Measurements from ENCODE around the gene RNF31. TPM values are rescaled to one million over a fixed set of nuclear protein-coding genes. Genes with fewer than 3 reads are reported as not detected.

The RNF31 gene
- total RNA-seq, 8 experiments from 2014 or later, result 35.0 to 79.5 (median 46.3) TPM

DNA sequence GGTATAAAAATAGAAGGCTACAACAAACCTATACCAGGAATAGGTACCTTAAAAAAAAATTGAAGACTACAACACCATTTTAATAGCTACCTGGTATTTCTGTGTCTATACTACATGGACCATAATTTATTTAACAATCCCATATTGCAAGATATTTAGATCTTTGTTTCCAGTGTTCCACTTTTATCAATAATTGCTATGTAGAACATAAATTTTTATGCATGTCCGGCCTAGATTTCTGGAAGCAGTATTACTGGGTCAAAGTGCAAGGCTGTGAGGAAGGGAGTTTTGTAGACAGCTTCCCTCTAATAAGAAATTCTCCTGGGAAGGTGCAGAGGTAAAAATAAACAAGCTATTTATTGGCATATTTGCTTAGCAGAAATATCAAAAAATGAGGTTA, 36.8 kb upstream of the RNF31 start:
- Histone ChIP-seq H3K4me1 (replicated peaks in 1 of 2) (no peaks in the 10 kb centered on the region), H3K4me3 (no peak overlapping the region), H3K27ac (no peak overlapping the region)
- WGBS, 10 experiments, result 86 to 100% (median 94%) methylated on average over 1 of the region's 1 CpG; no CpG with 5 or more reads in 2 of the 10 experiments
- ATAC-seq (replicated peaks in 6 of 8), result no peak
- in situ Hi-C loops (cut with MboI; ENCODE audit: low pct_unique_long_range_greater_than_20kb in 2 of 9, low sequenced_read_pairs in 9 of 9, unreplicated experiment in 9 of 9), result no loop called here

DNA sequence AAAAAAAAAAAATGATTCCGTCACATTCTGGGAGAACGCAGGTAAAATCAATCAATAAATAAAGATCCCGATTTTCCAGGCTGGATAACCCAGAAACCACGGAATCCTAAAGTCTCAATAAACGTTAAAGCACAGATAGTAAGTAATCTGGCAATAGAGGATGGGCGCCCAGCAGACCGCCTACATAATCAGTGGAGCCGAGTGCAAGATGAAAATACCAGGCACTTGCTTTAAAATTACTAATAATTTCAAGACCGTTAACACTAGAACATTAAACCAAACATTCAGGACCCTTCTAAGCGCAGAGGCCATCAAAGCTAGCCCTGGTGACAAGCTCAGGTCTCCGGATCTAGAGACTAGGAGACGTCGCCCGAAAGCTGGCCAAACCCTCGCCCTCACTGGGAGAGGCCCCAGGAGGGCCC, 33.9 kb upstream of the RNF31 start:
- in situ Hi-C loops (cut with MboI; ENCODE audit: low pct_unique_long_range_greater_than_20kb in 2 of 9, low sequenced_read_pairs in 9 of 9, unreplicated experiment in 9 of 9), result no loop called here
- H3K4me3 ChIP-seq, result peak overlapping the region; percentile 43 to 64 (median 58)
- peak in 1 of 8 experiments; percentile 0 for ATAC-seq (replicated peaks in 6 of 8)
- WGBS, 10 experiments, result 0 to 18% (median 6%) methylated on average over 1 to 12 of the region's 15 CpGs; no CpG with 5 or more reads in 2 of the 10 experiments
- peaks cover 6 to 8% of the 10 kb centered on the region in 2 donors for H3K4me1 ChIP-seq (replicated peaks in 1 of 2)
- peak overlapping the region; percentile 92 to 97 for H3K27ac ChIP-seq

DNA sequence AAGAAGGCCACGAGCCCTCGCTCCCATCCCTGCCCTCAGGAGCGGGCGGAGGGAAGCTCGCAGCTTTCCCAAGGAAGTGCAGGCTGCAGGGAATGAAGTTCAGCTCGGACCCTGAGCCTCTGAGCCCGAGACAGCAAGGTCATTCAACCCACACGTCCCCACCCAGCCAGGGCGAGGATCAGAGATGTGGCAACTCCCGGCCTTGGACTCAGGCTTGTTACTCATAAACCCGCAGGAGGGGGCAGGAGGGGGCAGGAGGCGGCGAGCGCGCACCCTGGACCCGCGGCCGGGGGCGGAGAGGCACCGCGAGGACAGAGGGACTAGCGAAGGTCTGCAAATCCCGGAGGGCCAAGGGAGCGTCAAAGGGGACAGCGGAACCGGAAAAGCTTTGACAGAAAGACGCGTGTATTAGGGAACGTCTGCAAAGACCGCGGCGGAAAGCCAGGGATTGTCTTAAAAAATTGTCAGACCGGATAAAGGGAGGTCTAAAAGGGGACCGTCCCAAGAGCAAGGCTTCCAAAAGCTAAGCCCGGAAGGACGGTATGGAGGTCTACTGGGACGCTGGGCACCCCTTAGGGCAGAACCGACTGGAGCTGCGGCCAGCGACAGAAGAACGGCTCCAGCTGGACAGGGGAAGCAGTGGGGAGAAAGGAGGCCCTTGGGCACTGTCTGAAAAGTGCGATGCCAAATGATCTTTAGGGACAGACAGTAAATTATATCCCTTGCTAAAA, 33.3 kb upstream of the RNF31 start:
- 0 to 1% (median 0%) methylated on average over 1 to 25 of the region's 42 CpGs; no CpG with 5 or more reads in 5 of the 10 experiments for WGBS, 10 experiments
- peak; percentile 30 to 56 (median 50) for ATAC-seq (replicated peaks in 6 of 8)
- in situ Hi-C loops (cut with MboI; ENCODE audit: low pct_unique_long_range_greater_than_20kb in 2 of 9, low sequenced_read_pairs in 9 of 9, unreplicated experiment in 9 of 9), result no loop called here

DNA sequence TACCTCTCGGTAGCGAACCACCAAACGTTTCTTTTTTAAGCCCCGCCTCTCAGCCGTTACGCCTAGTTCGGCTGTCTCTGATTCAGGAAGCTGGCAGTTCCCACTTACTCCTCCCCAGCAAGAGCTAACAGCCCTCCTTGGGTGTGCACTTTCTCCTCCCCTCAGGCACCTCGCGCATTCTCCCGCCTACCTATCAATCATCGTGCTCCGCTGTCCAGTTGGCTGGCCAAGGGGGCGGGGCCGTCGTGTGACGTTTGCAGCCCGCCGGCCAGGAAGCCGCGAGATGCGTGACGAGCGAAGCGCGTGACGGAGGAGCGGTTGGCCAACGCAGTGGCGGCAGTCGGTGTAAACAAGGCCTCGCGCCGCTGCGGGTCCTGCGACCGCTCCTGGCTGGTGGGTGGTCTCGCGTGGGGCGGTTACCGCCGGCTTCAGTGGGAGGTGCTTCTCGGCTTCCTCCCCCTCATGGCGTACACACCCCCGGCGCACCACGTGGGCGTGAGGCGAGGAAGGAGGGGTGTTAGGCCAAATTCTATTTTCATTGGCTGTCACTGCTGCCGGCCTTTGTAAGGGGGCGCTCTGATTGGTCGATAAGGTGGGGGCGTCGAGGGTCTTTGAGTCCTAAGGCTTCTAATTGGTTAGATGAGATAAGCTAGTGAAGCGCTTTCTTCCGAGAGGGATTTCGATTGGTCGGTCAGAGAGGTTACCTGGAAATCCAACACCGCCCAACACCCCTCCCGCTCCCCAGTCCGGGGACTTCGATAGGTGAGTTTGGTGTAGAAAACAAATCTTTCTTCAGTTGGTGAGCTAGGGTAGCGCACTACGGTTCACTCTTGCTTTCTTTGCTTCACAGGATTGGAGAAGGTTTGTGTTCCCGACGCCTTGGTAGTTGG, 32.5 kb upstream of the RNF31 start, which contains the start of the genes DCAF11 and NRL:
Gene DCAF11 (plus strand): TSS at position 246 of the 890 bp plus-strand sequence. CDS start 818 bp downstream, outside the sequence.
Gene NRL (minus strand): TSS at position 418 of the 890 bp plus-strand sequence. CDS start 32,101 bp downstream, outside the sequence.
- Histone ChIP-seq H3K27ac (peak within 1 kb of the TSS; percentile 92 to 97), H3K4me3 (peak within 1 kb of the TSS; percentile 43 to 64 (median 58)), H3K4me1 (replicated peaks in 1 of 2) (peaks cover 6 to 8% of the 10 kb centered on the region in 2 donors)
- WGBS, 10 experiments, result 0 to 3% (median 0%) methylated on average over 3 to 35 of the region's 65 CpGs; no CpG with 5 or more reads in 1 of the 10 experiments
- in situ Hi-C loops (cut with MboI; ENCODE audit: low pct_unique_long_range_greater_than_20kb in 2 of 9, low sequenced_read_pairs in 9 of 9, unreplicated experiment in 9 of 9), result no loop called here
- ATAC-seq (replicated peaks in 6 of 8), result peak; percentile 81 to 88 (median 84)

More for the DNA sequence above, 33.3 kb upstream of the RNF31 start:
- peaks cover 6 to 8% of the 10 kb centered on the region in 2 donors for H3K4me1 ChIP-seq (replicated peaks in 1 of 2)
- H3K27ac ChIP-seq, result peak overlapping the region; percentile 92 to 97
- peak overlapping the region; percentile 43 to 64 (median 58) for H3K4me3 ChIP-seq

DNA sequence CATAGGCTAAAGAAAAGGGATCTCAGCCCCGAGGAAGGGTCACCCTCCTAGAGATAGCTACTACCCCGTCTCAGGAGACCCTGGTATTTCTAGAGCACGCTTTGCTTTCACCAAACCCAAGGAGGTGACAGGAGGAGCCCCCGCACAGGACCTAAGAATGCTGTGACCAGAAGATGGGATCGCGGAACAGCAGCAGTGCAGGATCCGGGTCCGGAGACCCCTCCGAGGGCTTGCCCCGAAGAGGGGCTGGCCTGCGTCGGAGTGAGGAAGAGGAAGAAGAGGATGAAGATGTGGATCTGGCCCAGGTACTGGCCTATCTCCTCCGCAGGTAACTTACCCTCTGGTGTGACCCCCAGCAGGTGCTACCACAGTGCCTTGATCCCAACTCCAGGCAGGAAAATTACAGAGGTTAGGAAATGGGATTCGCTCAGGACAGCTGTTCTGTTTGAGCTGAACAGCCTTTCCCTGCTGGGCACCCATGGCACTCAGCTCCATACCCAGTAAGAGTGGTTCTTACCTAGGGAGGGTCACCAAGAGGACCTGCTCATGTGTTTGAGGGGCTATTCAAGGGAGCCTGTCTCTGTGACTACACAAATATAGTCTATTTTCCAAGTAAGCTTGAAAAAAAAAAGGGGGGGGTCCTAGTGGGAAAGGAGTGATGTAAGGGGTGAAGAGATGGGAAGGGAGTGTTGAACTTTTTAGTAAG, 31.7 kb upstream of the RNF31 start:
- ATAC-seq (replicated peaks in 6 of 8), result no peak
- in situ Hi-C loops (cut with MboI; ENCODE audit: low pct_unique_long_range_greater_than_20kb in 2 of 9, low sequenced_read_pairs in 9 of 9, unreplicated experiment in 9 of 9), result no loop called here
- Histone ChIP-seq H3K4me1 (replicated peaks in 1 of 2) (peaks cover 6 to 8% of the 10 kb centered on the region in 2 donors), H3K4me3 (peak overlapping the region; percentile 43 to 64 (median 58)), H3K27ac (peak overlapping the region in 1 of 2 donors; percentile 20)
- 0 to 7% (median 0%) methylated on average over 2 to 11 of the region's 14 CpGs; no CpG with 5 or more reads in 4 of the 10 experiments for WGBS, 10 experiments

DNA sequence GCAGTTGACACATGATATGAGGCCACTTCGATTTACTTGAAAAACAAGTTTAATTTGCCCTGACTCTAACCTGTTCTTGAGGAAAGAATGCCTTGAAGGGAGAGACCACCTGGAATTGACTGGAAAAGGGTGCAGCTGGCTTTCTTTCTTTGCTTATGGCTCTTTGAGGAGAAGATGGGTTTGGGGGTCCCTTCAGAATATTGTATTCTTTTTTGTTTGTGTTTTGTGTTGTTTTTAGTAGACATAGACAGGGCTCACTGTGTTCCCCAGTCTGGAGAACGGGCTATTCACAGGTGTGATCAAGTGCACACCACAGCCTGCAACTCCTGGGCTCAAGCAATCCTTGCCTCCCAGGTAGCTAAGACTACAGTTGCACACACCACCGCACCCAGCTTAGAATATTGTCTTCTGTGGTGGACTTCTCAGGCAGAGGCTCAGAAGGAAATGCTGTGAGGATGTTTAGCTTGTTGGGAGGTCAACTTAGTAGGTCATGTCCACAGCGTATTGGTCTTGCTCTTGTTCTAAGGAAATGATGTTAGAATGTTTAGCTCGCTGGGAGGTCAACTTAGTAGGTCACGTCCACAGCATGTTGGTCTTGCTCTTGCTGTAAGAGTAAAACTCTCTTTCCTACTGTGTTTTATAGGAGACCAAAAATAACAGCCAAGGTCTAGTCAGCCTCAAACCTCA, 31.0 kb upstream of the RNF31 start:
- in situ Hi-C loops (cut with MboI; ENCODE audit: low pct_unique_long_range_greater_than_20kb in 2 of 9, low sequenced_read_pairs in 9 of 9, unreplicated experiment in 9 of 9), result no loop called here
- H3K27ac ChIP-seq, result no peak overlapping the region
- WGBS, 10 experiments, result 67 to 100% (median 91%) methylated on average over 1 to 6 of the region's 6 CpGs; no CpG with 5 or more reads in 4 of the 10 experiments
- ATAC-seq (replicated peaks in 6 of 8), result no peak
- H3K4me1 ChIP-seq (replicated peaks in 1 of 2), result peaks cover 6 to 8% of the 10 kb centered on the region in 2 donors
- H3K4me3 ChIP-seq, result peak overlapping the region in 4 of 5 donors; percentile 43 to 64 (median 56)

DNA sequence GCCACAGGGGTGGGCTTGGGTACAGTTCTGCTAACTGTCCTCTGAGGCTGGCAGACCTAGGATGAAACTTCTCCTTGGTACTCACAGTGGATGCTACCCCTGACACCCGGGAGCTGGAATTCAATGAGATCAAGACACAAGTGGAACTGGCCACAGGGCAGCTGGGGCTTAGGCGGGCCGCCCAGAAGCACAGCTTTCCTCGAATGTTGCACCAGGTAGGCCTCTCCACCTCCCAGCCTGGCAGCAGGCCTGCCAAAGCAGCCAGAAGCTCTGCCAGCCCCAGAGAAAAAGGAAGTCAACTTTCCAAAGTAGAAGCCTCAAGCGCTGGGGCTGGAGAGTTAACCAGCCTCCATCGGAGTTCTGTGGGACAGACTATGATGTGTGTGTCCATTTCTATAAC, 30.1 kb upstream of the RNF31 start:
- peaks cover 6 to 8% of the 10 kb centered on the region in 2 donors for H3K4me1 ChIP-seq (replicated peaks in 1 of 2)
- WGBS, 10 experiments, result 80 to 100% (median 87%) methylated on average over 1 to 6 of the region's 6 CpGs; no CpG with 5 or more reads in 5 of the 10 experiments
- no peak for ATAC-seq (replicated peaks in 6 of 8)
- H3K4me3 ChIP-seq, result no peak overlapping the region
- no peak overlapping the region for H3K27ac ChIP-seq
- in situ Hi-C loops (cut with MboI; ENCODE audit: low pct_unique_long_range_greater_than_20kb in 2 of 9, low sequenced_read_pairs in 9 of 9, unreplicated experiment in 9 of 9), result no loop called here

DNA sequence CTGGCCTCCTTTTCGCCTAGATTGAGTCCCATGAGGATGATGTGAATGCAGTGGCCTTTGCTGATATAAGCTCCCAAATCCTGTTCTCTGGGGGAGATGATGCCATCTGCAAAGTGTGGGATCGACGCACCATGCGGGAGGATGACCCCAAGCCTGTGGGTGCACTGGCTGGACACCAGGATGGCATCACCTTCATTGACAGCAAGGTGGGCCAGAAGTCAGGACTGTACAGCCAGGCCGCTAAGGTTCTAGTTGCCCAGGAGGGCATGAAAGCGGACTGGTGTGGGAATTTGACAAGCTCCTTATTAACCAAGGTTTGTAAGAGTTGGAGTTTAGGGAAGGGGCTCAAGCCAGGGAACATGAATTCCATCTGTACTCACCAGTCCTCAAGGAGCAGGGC, 27.6 kb upstream of the RNF31 start:
- in situ Hi-C loops (cut with MboI; ENCODE audit: low pct_unique_long_range_greater_than_20kb in 2 of 9, low sequenced_read_pairs in 9 of 9, unreplicated experiment in 9 of 9), result no loop called here
- WGBS, 10 experiments, result 80 to 100% (median 96%) methylated on average over 1 to 6 of the region's 6 CpGs; no CpG with 5 or more reads in 1 of the 10 experiments
- Histone ChIP-seq H3K27ac (no peak overlapping the region), H3K4me1 (replicated peaks in 1 of 2) (peaks cover 6 to 8% of the 10 kb centered on the region in 2 donors), H3K4me3 (no peak overlapping the region)
- no peak for ATAC-seq (replicated peaks in 6 of 8)

DNA sequence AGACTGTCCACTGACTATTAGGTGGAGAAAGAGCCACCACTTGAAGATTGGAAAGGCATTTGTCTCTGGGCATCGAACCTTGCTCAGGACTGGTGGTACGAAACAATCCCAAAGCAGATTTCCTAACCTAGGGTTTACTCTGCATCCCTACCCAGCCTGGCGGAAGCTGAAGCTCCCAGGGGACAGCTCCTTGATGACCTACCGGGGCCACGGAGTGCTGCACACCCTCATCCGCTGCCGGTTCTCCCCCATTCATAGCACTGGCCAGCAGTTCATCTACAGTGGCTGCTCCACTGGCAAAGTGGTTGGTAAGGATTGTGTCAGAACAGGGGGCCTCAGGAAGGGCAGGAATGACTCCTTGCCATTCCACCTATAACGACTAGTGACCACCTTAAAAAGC, 26.1 kb upstream of the RNF31 start:
- no peak for ATAC-seq (replicated peaks in 6 of 8)
- in situ Hi-C loops (cut with MboI; ENCODE audit: low pct_unique_long_range_greater_than_20kb in 2 of 9, low sequenced_read_pairs in 9 of 9, unreplicated experiment in 9 of 9), result no loop called here
- 80 to 100% (median 95%) methylated on average over 1 to 8 of the region's 8 CpGs; no CpG with 5 or more reads in 1 of the 10 experiments for WGBS, 10 experiments

DNA sequence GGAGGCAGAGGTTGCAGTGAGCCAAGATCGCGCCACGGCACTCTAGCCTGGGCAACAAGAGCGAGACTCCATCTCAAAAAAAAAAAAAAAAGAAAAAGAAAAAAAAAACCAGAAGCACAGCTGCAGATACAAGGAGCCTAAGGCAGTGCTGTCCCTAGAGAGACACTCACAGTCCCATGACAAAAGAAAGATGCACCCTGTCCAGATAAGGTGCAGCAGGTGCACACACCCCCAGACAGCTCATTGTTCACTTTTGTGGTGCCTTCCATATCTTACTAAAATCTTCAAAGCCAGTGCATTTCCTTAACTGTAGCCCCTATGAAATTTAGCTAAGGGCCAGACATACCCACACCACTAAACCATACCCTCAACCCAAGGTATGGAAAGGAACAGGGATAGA, 24.9 kb upstream of the RNF31 start:
- WGBS, 10 experiments, result 95 to 100% (median 96%) methylated on average over 4 of the region's 4 CpGs; no CpG with 5 or more reads in 6 of the 10 experiments
- in situ Hi-C loops (cut with MboI; ENCODE audit: low pct_unique_long_range_greater_than_20kb in 2 of 9, low sequenced_read_pairs in 9 of 9, unreplicated experiment in 9 of 9), result no loop called here
- H3K4me1 ChIP-seq (replicated peaks in 1 of 2), result no peaks in the 10 kb centered on the region
- no peak overlapping the region for H3K4me3 ChIP-seq
- no peak overlapping the region for H3K27ac ChIP-seq
- ATAC-seq (replicated peaks in 6 of 8), result no peak

More for the DNA sequence above, 26.1 kb upstream of the RNF31 start:
- Histone ChIP-seq H3K4me1 (replicated peaks in 1 of 2) (peaks cover under 1% of the 10 kb centered on the region in 2 donors), H3K4me3 (no peak overlapping the region), H3K27ac (no peak overlapping the region)

DNA sequence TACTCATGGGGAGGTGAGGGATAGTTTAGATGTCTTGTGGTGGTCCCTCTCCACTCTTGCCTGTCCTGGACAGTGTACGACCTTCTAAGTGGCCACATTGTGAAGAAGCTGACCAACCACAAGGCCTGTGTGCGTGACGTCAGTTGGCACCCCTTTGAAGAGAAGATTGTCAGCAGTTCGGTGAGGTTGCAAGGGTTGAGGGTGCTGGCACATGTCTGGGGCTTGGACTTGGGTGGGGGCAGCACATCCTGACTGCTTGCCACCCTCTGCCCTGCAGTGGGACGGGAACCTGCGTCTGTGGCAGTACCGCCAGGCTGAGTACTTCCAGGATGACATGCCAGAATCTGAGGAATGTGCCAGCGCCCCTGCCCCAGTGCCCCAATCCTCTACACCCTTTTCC, 24.4 kb upstream of the RNF31 start:
- no peak for ATAC-seq (replicated peaks in 6 of 8)
- in situ Hi-C loops (cut with MboI; ENCODE audit: low pct_unique_long_range_greater_than_20kb in 2 of 9, low sequenced_read_pairs in 9 of 9, unreplicated experiment in 9 of 9), result no loop called here
- H3K4me3 ChIP-seq, result no peak overlapping the region
- H3K27ac ChIP-seq, result no peak overlapping the region
- no peaks in the 10 kb centered on the region for H3K4me1 ChIP-seq (replicated peaks in 1 of 2)
- WGBS, 10 experiments, result 92 to 100% methylated on average over 1 to 2 of the region's 8 CpGs; no CpG with 5 or more reads in 8 of the 10 experiments
